ENCODE results near the gene NR2C2.
A peak's percentile ranks its signal among the peaks of the same experiment; 100 is the strongest.

Gene NR2C2

GRCh38 chr3:15010664-15011063, 63.3 kb downstream of the NR2C2 start:
- FAIRE-seq (no peak), DNase-seq (ENCODE audit: extremely low spot score, insufficient read length, low read depth) (no peak)

GRCh38 chr3:15011174-15011573, 63.8 kb downstream of the NR2C2 start:
- FAIRE-seq (no peak), DNase-seq (ENCODE audit: extremely low spot score, insufficient read length, low read depth) (no peak)

- FAIRE-seq = no peak
- DNase-seq (ENCODE audit: extremely low spot score, insufficient read length, low read depth) = no peak
These were observed 67.4 kb downstream of the NR2C2 start for GRCh38 chr3:15014606-15015328.

GRCh38 chr3:15015456-15015855, 68.1 kb downstream of the NR2C2 start:
- no peak for FAIRE-seq
- no peak for DNase-seq (ENCODE audit: extremely low spot score, insufficient read length, low read depth)

- DNase-seq (ENCODE audit: extremely low spot score, insufficient read length, low read depth) (no peak), FAIRE-seq (no peak)
These were observed 69.8 kb downstream of the NR2C2 start for GRCh38 chr3:15017191-15017590.

- no peak for DNase-seq (ENCODE audit: extremely low spot score, insufficient read length, low read depth)
- no peak for FAIRE-seq
These were observed 75.9 kb downstream of the NR2C2 start for GRCh38 chr3:15023249-15023648.

GRCh38 chr3:15023719-15024118, 76.3 kb downstream of the NR2C2 start:
- FAIRE-seq (no peak), DNase-seq (ENCODE audit: extremely low spot score, insufficient read length, low read depth) (no peak)

GRCh38 chr3:15029625-15030024, 82.2 kb downstream of the NR2C2 start:
- no peak for DNase-seq (ENCODE audit: extremely low spot score, insufficient read length, low read depth)
- FAIRE-seq = no peak

- FAIRE-seq (no peak), DNase-seq (ENCODE audit: extremely low spot score, insufficient read length, low read depth) (no peak)
These were observed 85.3 kb downstream of the NR2C2 start for GRCh38 chr3:15032650-15033049.

- DNase-seq (ENCODE audit: extremely low spot score, insufficient read length, low read depth) = no peak
- FAIRE-seq = no peak
These were observed 85.7 kb downstream of the NR2C2 start for GRCh38 chr3:15033103-15033502.

- no peak for FAIRE-seq
- no peak for DNase-seq (ENCODE audit: extremely low spot score, insufficient read length, low read depth)
These were observed 90.9 kb downstream of the NR2C2 start for GRCh38 chr3:15038306-15038705.

GRCh38 chr3:15040844-15041243, 93.5 kb downstream of the NR2C2 start:
- DNase-seq (ENCODE audit: extremely low spot score, insufficient read length, low read depth) = no peak

GRCh38 chr3:15041950-15042349, 94.6 kb downstream of the NR2C2 start:
- FAIRE-seq = no peak

More at GRCh38 chr3:15040844-15041243, 93.5 kb downstream of the NR2C2 start:
- FAIRE-seq = no peak

GRCh38 chr3:15042936-15043335, 95.6 kb downstream of the NR2C2 start:
- DNase-seq (ENCODE audit: extremely low spot score, insufficient read length, low read depth) (no peak), FAIRE-seq (no peak)

More at GRCh38 chr3:15041950-15042349, 94.6 kb downstream of the NR2C2 start:
- no peak for DNase-seq (ENCODE audit: extremely low spot score, insufficient read length, low read depth)

- FAIRE-seq = no peak
- DNase-seq (ENCODE audit: extremely low spot score, insufficient read length, low read depth) = no peak
These were observed 96.2 kb downstream of the NR2C2 start for GRCh38 chr3:15043408-15044171.

GRCh38 chr3:15044326-15044725, 96.9 kb downstream of the NR2C2 start:
- DNase-seq (ENCODE audit: extremely low spot score, insufficient read length, low read depth) = no peak
- no peak for FAIRE-seq

- FAIRE-seq = no peak
- DNase-seq (ENCODE audit: extremely low spot score, insufficient read length, low read depth) = no peak
These were observed 98.3 kb downstream of the NR2C2 start for GRCh38 chr3:15045667-15046066.

GRCh38 chr3:15049584-15049983, 102.2 kb downstream of the NR2C2 start:
- FAIRE-seq (no peak), DNase-seq (ENCODE audit: extremely low spot score, insufficient read length, low read depth) (no peak)

- peak; percentile 96 for FAIRE-seq
These were observed 103.2 kb downstream of the NR2C2 start for GRCh38 chr3:15050405-15051092.

GRCh38 chr3:15051531-15051930, 104.1 kb downstream of the NR2C2 start:
- DNase-seq (ENCODE audit: extremely low spot score, insufficient read length, low read depth) (peak; percentile 20), FAIRE-seq (peak; percentile 73)

More at GRCh38 chr3:15050405-15051092, 103.2 kb downstream of the NR2C2 start:
- DNase-seq (ENCODE audit: extremely low spot score, insufficient read length, low read depth) = peak; percentile 40

Measured in GM18507 (cell line).